K562 (cell line): ENCODE data around the gene DNAJC25. TPM values are rescaled to one million over a fixed set of nuclear protein-coding genes. Genes with fewer than 3 reads are reported as not detected.

ENCODE experiments used
- ARID2 ChIP-seq: fragments of 450-650 bp; IDR thresholded peaks from 2 replicates; pipeline ENCODE4 v1.6.1; 2017; ENCODE audit warnings: antibody characterized with exemption, mild to moderate bottlenecking
- BRD4 ChIP-seq: fragments of 200-600 bp; sonication (generic); IDR thresholded peaks from 2 replicates; pipeline ENCODE4 v1.6.1; 2017; ENCODE audit warnings: inconsistent platforms
- CGGBP1 ChIP-seq: fragments of 250-450 bp; sonication (Bioruptor Pico); IDR thresholded peaks from 2 replicates; pipeline ENCODE4 v1.9.0; 2021; ENCODE audit warnings: mild to moderate bottlenecking
- FOXJ2 ChIP-seq: fragments of 200-800 bp; sonication (Bioruptor generic); IDR thresholded peaks from 2 replicates; pipeline ENCODE4 v1.6.1; 2016; ENCODE audit warnings: missing genetic modification characterization, missing compliant biosample characterization
- HNRNPUL1 ChIP-seq: fragments of 200-400 bp; formaldehyde crosslinking; IDR thresholded peaks from 2 replicates; pipeline ENCODE4 v1.6.1; 2017; ENCODE audit warnings: low read length
- HOXB6 ChIP-seq: fragments of 250-450 bp; sonication (Bioruptor Pico); IDR thresholded peaks from 2 replicates; pipeline ENCODE4 v1.5.1; 2022; ENCODE audit warnings: mild to moderate bottlenecking, borderline replicate concordance
- KLF16 ChIP-seq: IDR thresholded peaks from 2 replicates; pipeline ENCODE4 v1.6.1; 2016; ENCODE audit warnings: antibody characterized with exemption
- MAZ ChIP-seq, 2 experiments: fragments of 450-650 bp in 1 of 2; sonication (generic) in 1 of 2; formaldehyde crosslinking; IDR thresholded peaks in 1 of 2; conservative IDR thresholded peaks in 1 of 2; 2 replicates each; pipeline versions ENCODE4 v1.4.0 to v1.5.0; 2020; ENCODE audit warnings: mild to moderate bottlenecking in 1 of 2, missing genetic modification reagents in 1 of 2
- MCM3 ChIP-seq: fragments of 450-650 bp; IDR thresholded peaks from 2 replicates; pipeline ENCODE4 v1.6.1; 2016
- MCM7 ChIP-seq, 2 experiments: fragments of 450-650 bp; IDR thresholded peaks; 2 replicates each; pipeline ENCODE4 v1.6.1; 2016 to 2018
- MEF2A ChIP-seq: IDR thresholded peaks from 2 replicates; pipeline ENCODE4 v1.6.1; 2011; ENCODE audit warnings: low read depth, mild to moderate bottlenecking, low read length, moderate library complexity; ENCODE audit not compliant: control insufficient read depth
- MTA2 ChIP-seq: fragments of 450-650 bp; IDR thresholded peaks from 2 replicates; pipeline ENCODE4 v1.6.1; 2016; ENCODE audit warnings: low read depth
- SIX5 ChIP-seq, 2 experiments: IDR thresholded peaks; 2 replicates each; pipeline ENCODE4 v1.6.1; 2011; ENCODE audit warnings: low read length in 2 of 2, borderline replicate concordance in 1 of 2, low read depth in 1 of 2, mild to moderate bottlenecking in 1 of 2, moderate library complexity in 1 of 2; ENCODE audit not compliant: insufficient read depth in 1 of 2
- TAF1 ChIP-seq: IDR thresholded peaks from 2 replicates; pipeline ENCODE4 v1.6.1; 2011; ENCODE audit warnings: mild to moderate bottlenecking, low read length, moderate library complexity; ENCODE audit not compliant: insufficient read depth, control insufficient read depth, severe bottlenecking; ENCODE audit errors: extremely low read depth
- THRB ChIP-seq: fragments of 450-650 bp; formaldehyde crosslinking; conservative IDR thresholded peaks from 2 replicates; pipeline ENCODE4 v1.4.0; 2022; ENCODE audit warnings: mild to moderate bottlenecking, missing genetic modification characterization
- UBTF ChIP-seq, 2 experiments: IDR thresholded peaks; 2 replicates each; pipeline ENCODE4 v1.6.1; 2012; ENCODE audit warnings: improper control_type of control experiment in 2 of 2, low read depth in 2 of 2, low read length in 2 of 2, borderline replicate concordance in 1 of 2
- ZEB2 ChIP-seq: fragments of 450-650 bp; IDR thresholded peaks from 2 replicates; pipeline ENCODE4 v1.6.1; 2016
- ZNF561 ChIP-seq: fragments of 450-650 bp; formaldehyde crosslinking; conservative IDR thresholded peaks from 2 replicates; pipeline ENCODE4 v1.4.0; 2020; ENCODE audit warnings: mild to moderate bottlenecking, moderate library complexity
- ZNF778 ChIP-seq: fragments of 450-650 bp; formaldehyde crosslinking; IDR thresholded peaks from 2 replicates; pipeline ENCODE4 v1.4.0; 2020; ENCODE audit warnings: mild to moderate bottlenecking, moderate library complexity
- polyA plus RNA-seq, 8 experiments: library from polyadenylated mRNA; depleted of rRNA in 4 of 8; stranded (reverse) in 5 of 8; unstranded in 3 of 8; fragments of >200 nt; fragmentation: Nextera tagmentation in 2 of 8; fragmentation: Illumina TruSeq in 1 of 8; extraction: Ambion mirVana in 2 of 8; extraction: Trizol in 1 of 8; gene quantifications; 2 replicates each; pipeline versions ENCODE4 v1.2.1 to v1.2.3, GENCODE V29; 2011 to 2014; ENCODE audit warnings: inconsistent platforms in 1 of 8, missing spikeins in 1 of 8
- total RNA-seq, 7 experiments: library from RNA; depleted of rRNA in 6 of 7; stranded (reverse); fragments of >200 nt in 6 of 7; fragmentation: Illumina TruSeq in 2 of 7; extraction: Trizol in 2 of 7; gene quantifications; 2 replicates each; pipeline versions ENCODE4 v1.2.1 to v1.2.3, GENCODE V29; 2011 to 2021; ENCODE audit warnings: low replicate concordance in 1 of 7
- TF ChIP-seq, protein P1 (sequence below): fragments of 450-650 bp; formaldehyde crosslinking; IDR thresholded peaks from 2 replicates; pipeline ENCODE4 v1.4.0; 2022; ENCODE audit warnings: missing genetic modification characterization
- TF ChIP-seq, protein P2 (sequence below): fragments of 250-450 bp; sonication (Bioruptor Pico); IDR thresholded peaks from 2 replicates; pipeline ENCODE4 v1.4.0; 2020; ENCODE audit warnings: mild to moderate bottlenecking, moderate library complexity, borderline replicate concordance

Gene DNAJC25
- total and polyA plus RNA-seq, 9 of the 15 experiments (the other 6 are each of a cell fraction or from before 2014, with no cell fraction given), result 3.7 to 11.2 (median 7.1) TPM

- no peak for TF ChIP-seq UBTF (IDR thresholded peaks at IDR 0.05; ENCODE audit: borderline replicate concordance in 1 of 2, low read depth in 2 of 2, low read length in 2 of 2)
- TF ChIP-seq CGGBP1 (CRISPR knock-in tag), result peak; percentile 44; the same call in 1 of the 2 replicates
- TF ChIP-seq TAF1, result peak; percentile 92
- no peak for TF ChIP-seq MTA2
- no peak for TF ChIP-seq THRB
- TF ChIP-seq MCM3, result no peak
- TF ChIP-seq, protein P1, sequence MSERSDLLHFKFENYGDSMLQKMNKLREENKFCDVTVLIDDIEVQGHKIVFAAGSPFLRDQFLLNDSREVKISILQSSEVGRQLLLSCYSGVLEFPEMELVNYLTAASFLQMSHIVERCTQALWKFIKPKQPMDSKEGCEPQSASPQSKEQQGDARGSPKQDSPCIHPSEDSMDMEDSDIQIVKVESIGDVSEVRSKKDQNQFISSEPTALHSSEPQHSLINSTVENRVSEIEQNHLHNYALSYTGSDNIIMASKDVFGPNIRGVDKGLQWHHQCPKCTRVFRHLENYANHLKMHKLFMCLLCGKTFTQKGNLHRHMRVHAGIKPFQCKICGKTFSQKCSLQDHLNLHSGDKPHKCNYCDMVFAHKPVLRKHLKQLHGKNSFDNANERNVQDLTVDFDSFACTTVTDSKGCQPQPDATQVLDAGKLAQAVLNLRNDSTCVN, result no peak
- TF ChIP-seq, protein P2, sequence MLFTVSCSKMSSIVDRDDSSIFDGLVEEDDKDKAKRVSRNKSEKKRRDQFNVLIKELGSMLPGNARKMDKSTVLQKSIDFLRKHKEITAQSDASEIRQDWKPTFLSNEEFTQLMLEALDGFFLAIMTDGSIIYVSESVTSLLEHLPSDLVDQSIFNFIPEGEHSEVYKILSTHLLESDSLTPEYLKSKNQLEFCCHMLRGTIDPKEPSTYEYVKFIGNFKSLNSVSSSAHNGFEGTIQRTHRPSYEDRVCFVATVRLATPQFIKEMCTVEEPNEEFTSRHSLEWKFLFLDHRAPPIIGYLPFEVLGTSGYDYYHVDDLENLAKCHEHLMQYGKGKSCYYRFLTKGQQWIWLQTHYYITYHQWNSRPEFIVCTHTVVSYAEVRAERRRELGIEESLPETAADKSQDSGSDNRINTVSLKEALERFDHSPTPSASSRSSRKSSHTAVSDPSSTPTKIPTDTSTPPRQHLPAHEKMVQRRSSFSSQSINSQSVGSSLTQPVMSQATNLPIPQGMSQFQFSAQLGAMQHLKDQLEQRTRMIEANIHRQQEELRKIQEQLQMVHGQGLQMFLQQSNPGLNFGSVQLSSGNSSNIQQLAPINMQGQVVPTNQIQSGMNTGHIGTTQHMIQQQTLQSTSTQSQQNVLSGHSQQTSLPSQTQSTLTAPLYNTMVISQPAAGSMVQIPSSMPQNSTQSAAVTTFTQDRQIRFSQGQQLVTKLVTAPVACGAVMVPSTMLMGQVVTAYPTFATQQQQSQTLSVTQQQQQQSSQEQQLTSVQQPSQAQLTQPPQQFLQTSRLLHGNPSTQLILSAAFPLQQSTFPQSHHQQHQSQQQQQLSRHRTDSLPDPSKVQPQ (CRISPR knock-in tag), result no peak
- TF ChIP-seq HNRNPUL1, result no peak
- no peak for TF ChIP-seq MEF2A
- TF ChIP-seq MAZ (CRISPR knock-in tag; conservative IDR thresholded peaks at IDR 0.05 in 1 of 2, IDR thresholded peaks at IDR 0.05 in 1 of 2), result peak in 1 of 2 experiments; percentile 7; a peak in 2 of 4 replicates
- TF ChIP-seq FOXJ2 (tag), result no peak
- no peak for TF ChIP-seq BRD4
- no peak for TF ChIP-seq ARID2
- no peak for TF ChIP-seq ZNF778
- TF ChIP-seq MCM7 (IDR thresholded peaks at IDR 0.05), result no peak
- no peak for TF ChIP-seq ZNF561 (CRISPR knock-in tag)
- no peak for TF ChIP-seq KLF16
- TF ChIP-seq HOXB6 (CRISPR knock-in tag), result no peak
- TF ChIP-seq SIX5 (IDR thresholded peaks at IDR 0.05; ENCODE audit: borderline replicate concordance in 1 of 2, insufficient read depth in 1 of 2, low read depth in 1 of 2, low read length in 2 of 2), result no peak
- TF ChIP-seq ZEB2, result no peak
These were observed at the start of gene DNAJC25 (continued) for GRCh38 chr9:111631214-111631971.
